Measurements from ENCODE around the gene RMP24.
A peak's percentile ranks its signal among the peaks of the same experiment; 100 is the strongest.

RMP24 gene

GRCh38 chr18:36006997-36007396, 34.5 kb downstream of the RMP24 start:
- Histone ChIP-seq H4K20me1 (ENCODE audit: insufficient read depth, low read length) (no peaks in the 10 kb centered on the region), H2AFZ (ENCODE audit: low read length) (no peak overlapping the region), H3K27ac (ENCODE audit: extremely low read length, insufficient read depth, low read length) (no peak overlapping the region), H3K4me3 (replicated peaks in 1 of 3; ENCODE audit: insufficient read depth in 1 of 3, low read depth in 2 of 3, low read length in 3 of 3) (no peak overlapping the region), H3K4me1 (ENCODE audit: insufficient read depth, low read length) (peaks cover 13% of the 10 kb centered on the region), H3K9me3 (ENCODE audit: low read length) (no peaks in the 10 kb centered on the region), H3K9ac (ENCODE audit: insufficient read depth, low read depth, low read length) (no peak overlapping the region), H3K4me2 (ENCODE audit: low read depth, low read length) (no peak overlapping the region), H3K27me3 (ENCODE audit: control insufficient read depth in 1 of 2, insufficient read depth in 2 of 2, low read length in 2 of 2) (no peaks in the 10 kb centered on the region; a peak in 1 of 5 replicates), H3K79me2 (ENCODE audit: insufficient read depth, low read length) (no peaks in the 10 kb centered on the region), H3K36me3 (replicated peaks in 1 of 2; ENCODE audit: control insufficient read depth in 1 of 2, insufficient read depth in 2 of 2, low read length in 2 of 2) (no peaks in the 10 kb centered on the region)
- ChIA-PET CTCF (ENCODE audit: low intra/inter-chr PET ratio, low total read pairs) (no interaction called here), POLR2A (no interaction called here)
- intact Hi-C loops (cut with micrococcal nuclease; ENCODE audit: unreplicated experiment) (no loop called here), in situ Hi-C loops (cut with HindIII; ENCODE audit: extremely low pct_ligation_motif_present, low pct_unique_long_range_greater_than_20kb) (no loop called here)
- FAIRE-seq (no peak), ATAC-seq (peak; percentile 63), DNase-seq (ENCODE audit: low spot score) (peak; percentile 33)
- BruUV-seq (replicated peaks), result no TSS peak
- WGBS (ENCODE audit: low lambda C conversion rate), result 11% methylated on average over 2 of the region's 2 CpGs
- TF ChIP-seq PAXIP1 (CRISPR knock-in tag; conservative IDR thresholded peaks at IDR 0.05), result 0 out of 2 replicates have a peak, but pooled peaks have one; percentile 22
- no peak for TF ChIP-seq POLR2A (IDR thresholded peaks at IDR 0.05; ENCODE audit: insufficient read depth in 1 of 2, low read depth in 2 of 2, low read length in 2 of 2)
- no peak for TF ChIP-seq MTA1 (CRISPR knock-in tag; IDR thresholded peaks at IDR 0.05; ENCODE audit: borderline replicate concordance)
- no peak for TF ChIP-seq KDM3A (CRISPR knock-in tag; IDR thresholded peaks at IDR 0.05; ENCODE audit: low read depth)
- TF ChIP-seq CCDC6 (CRISPR knock-in tag; IDR thresholded peaks at IDR 0.05), result no peak
- TF ChIP-seq CHD2 (IDR thresholded peaks at IDR 0.05; ENCODE audit: low read depth, low read length), result no peak
- TF ChIP-seq ZNF609 (CRISPR knock-in tag; IDR thresholded peaks at IDR 0.05; ENCODE audit: borderline replicate concordance), result no peak
- TF ChIP-seq ZFP36L2 (CRISPR knock-in tag; IDR thresholded peaks at IDR 0.05), result no peak
- TF ChIP-seq ZNF180 (CRISPR knock-in tag; IDR thresholded peaks at IDR 0.05; ENCODE audit: borderline replicate concordance, low read depth), result no peak
- no peak for TF ChIP-seq SNAPC2 (CRISPR knock-in tag; IDR thresholded peaks at IDR 0.05)
- no peak for TF ChIP-seq SUZ12 (IDR thresholded peaks at IDR 0.05; ENCODE audit: low read depth, low read length)
- no peak for TF ChIP-seq ZFP62 (CRISPR knock-in tag; IDR thresholded peaks at IDR 0.05)
- no peak for TF ChIP-seq SAFB2 (CRISPR knock-in tag; IDR thresholded peaks at IDR 0.05; ENCODE audit: borderline replicate concordance, low read depth)
- TF ChIP-seq ZNF33A (CRISPR knock-in tag; IDR thresholded peaks at IDR 0.05; ENCODE audit: borderline replicate concordance), result no peak
- TF ChIP-seq TOPORS (CRISPR knock-in tag; IDR thresholded peaks at IDR 0.05), result no peak
- no peak for TF ChIP-seq ELK4 (CRISPR knock-in tag; IDR thresholded peaks at IDR 0.05; ENCODE audit: borderline replicate concordance)
- TF ChIP-seq FOXO1 (CRISPR knock-in tag; IDR thresholded peaks at IDR 0.05), result no peak
- no peak for TF ChIP-seq ZNF441 (CRISPR knock-in tag; IDR thresholded peaks at IDR 0.05; ENCODE audit: borderline replicate concordance)
